ENCODE measurements around the gene TMEM123. TPM values are rescaled to one million over a fixed set of nuclear protein-coding genes. Genes with fewer than 3 reads are reported as not detected.

The TMEM123 gene
- total and polyA plus RNA-seq, 10 of the 15 experiments (the other 5 are each of a cell fraction or from before 2014, with no cell fraction given): 35.1 to 667 (median 123) TPM

- TF ChIP-seq ZSCAN29 (IDR thresholded peaks at IDR 0.05): no peak
- TF ChIP-seq USF2 (IDR thresholded peaks at IDR 0.05; ENCODE audit: borderline replicate concordance, low read depth, low read length): no peak
- no peak for TF ChIP-seq EP300 (IDR thresholded peaks at IDR 0.05; ENCODE audit: borderline replicate concordance in 1 of 2, control insufficient read depth in 1 of 2, low read depth in 2 of 2, low read length in 2 of 2)
- no peak for TF ChIP-seq BCLAF1 (IDR thresholded peaks at IDR 0.05)
- no peak for TF ChIP-seq CEBPZ (IDR thresholded peaks at IDR 0.05; ENCODE audit: low read depth, low read length)
- no peak for TF ChIP-seq ATF3 (IDR thresholded peaks at IDR 0.05; ENCODE audit: borderline replicate concordance, extremely low read depth, low read depth, low read length)
- TF ChIP-seq NBN (IDR thresholded peaks at IDR 0.05): no peak
- TF ChIP-seq JUNB (IDR thresholded peaks at IDR 0.05): no peak
These were observed 91.9 kb downstream of the TMEM123 start (continued) for GRCh38 chr11:102360681-102361080.

Measured in GM12878 (cell line).